Thyroid gland (tissue), 4 donors: ENCODE results near the gene RRP12.

Experiments used
- CTCF ChIP-seq, 6 experiments: fragments of 200-600 bp in 3 of 6; fragments of 450-650 bp in 3 of 6; sonication (generic) in 3 of 6; IDR thresholded peaks; one replicate each; pipeline ENCODE4 v1.5.1; 2016 to 2019; ENCODE audit warnings: antibody characterized with exemption in 6 of 6, mild to moderate bottlenecking in 2 of 6, inconsistent platforms in 1 of 6, moderate library complexity in 1 of 6
- POLR2A ChIP-seq, 2 donors: fragments of 450-650 bp; IDR thresholded peaks; one replicate each; pipeline ENCODE4 v1.6.1; 2017; ENCODE audit warnings: antibody characterized with exemption in 2 of 2, mild to moderate bottlenecking in 2 of 2, moderate library complexity in 1 of 2

GRCh38 chr10:97358349-97358748 lies 42.8 kb downstream of the RRP12 start:
- TF ChIP-seq CTCF (IDR thresholded peaks at IDR 0.05): no peak
- no peak for TF ChIP-seq POLR2A (IDR thresholded peaks at IDR 0.05)
